Dermis microvascular lymphatic vessel endothelial cell (primary cell): ENCODE results near the gene REM1. TPM values are rescaled to one million over a fixed set of nuclear protein-coding genes. Genes with fewer than 3 reads are reported as not detected.
A peak's percentile ranks its signal among the peaks of the same experiment; 100 is the strongest.

Source experiments
- DNase-seq, 2 donors: peaks; one replicate each; pipeline versions ENCODE4 v3.0.0 to v3.0.0-alpha.2; 2010; ENCODE audit warnings: low read depth in 2 of 2
- total RNA-seq: library from RNA; depleted of rRNA; stranded (reverse); fragments of >200 nt; gene quantifications from 2 replicates; pipeline ENCODE4 v1.2.1, GENCODE V29; 2014

REM1 gene
- total RNA-seq, 1 donor from 2014 or later, result not detected

GRCh38 chr20:31522731-31523130, 47.6 kb downstream of the REM1 start:
- no peak for DNase-seq

GRCh38 chr20:31523361-31524283, 48.5 kb downstream of the REM1 start:
- DNase-seq, result peak in 1 of 2 donors; percentile 85

- DNase-seq, result no peak
Measured at GRCh38 chr20:31527266-31527665, 52.2 kb downstream of the REM1 start.

Other genes with a start within 250 kb of the REM1 start
- not detected in 2 replicates for gene DEFB115, start 217.6 kb upstream of the REM1 start, total RNA-seq
- gene DEFB116, start 166.7 kb upstream of the REM1 start, total RNA-seq, result not detected in 2 replicates
- gene DEFB118, start 106.7 kb upstream of the REM1 start, total RNA-seq, result not detected in 2 replicates
- not detected in 2 replicates for gene DEFB119, start 84.7 kb upstream of the REM1 start, total RNA-seq
- gene DEFB121, start 69.1 kb upstream of the REM1 start, total RNA-seq, result not detected in 2 replicates
- not detected in 2 replicates for gene DEFB123, start 34.7 kb upstream of the REM1 start, total RNA-seq
- not detected in 2 replicates for gene DEFB124, start 161 bp upstream of the REM1 start, total RNA-seq
- gene HM13, start 39.2 kb downstream of the REM1 start, total RNA-seq, result 31.1 and 56.0 TPM in 2 replicates
- gene ID1, start 130.0 kb downstream of the REM1 start, total RNA-seq, result 576 and 901 TPM in 2 replicates
- not detected in 2 replicates for gene COX4I2, start 162.6 kb downstream of the REM1 start, total RNA-seq
- 38.1 and 38.6 TPM in 2 replicates for gene BCL2L1, start 247.6 kb downstream of the REM1 start, total RNA-seq